Breast epithelium (tissue), 4 donors: ENCODE results near the gene CHMP4A. TPM values are rescaled to one million over a fixed set of nuclear protein-coding genes. Genes with fewer than 3 reads are reported as not detected.
A peak's percentile ranks its signal among the peaks of the same experiment; 100 is the strongest.

ENCODE experiments used
- DNase-seq, 2 donors: peaks; one replicate each; pipeline ENCODE4 v3.0.0-alpha.2; 2019; ENCODE audit warnings: low spot score in 2 of 2
- H3K27ac ChIP-seq, 2 donors: fragments of 200-600 bp; sonication (generic) in 1 of 2; one replicate each; pipeline ENCODE4 v1.5.1; 2016 to 2019; ENCODE audit warnings: mild to moderate bottlenecking in 1 of 2
- H3K27me3 ChIP-seq, 2 donors: fragments of 200-600 bp; sonication (generic) in 1 of 2; one replicate each; pipeline versions ENCODE4 v1.5.1 to v1.6.0; 2017 to 2019; ENCODE audit warnings: control low read depth in 1 of 2, mild to moderate bottlenecking in 1 of 2
- H3K36me3 ChIP-seq: fragments of 200-600 bp; one replicate; pipeline ENCODE4 v1.5.1; 2019
- H3K4me1 ChIP-seq, 2 donors: fragments of 200-600 bp; sonication (generic); one replicate each; pipeline ENCODE4 v1.5.1; 2016 to 2019; ENCODE audit warnings: control low read depth in 1 of 2
- H3K4me3 ChIP-seq, 3 donors: fragments of 200-600 bp; sonication (generic); 1 replicate in 2 of 3; 2 replicates in 1 of 3; pipeline ENCODE4 v1.5.1; 2016 to 2019; ENCODE audit warnings: mild to moderate bottlenecking in 3 of 3, moderate library complexity in 2 of 3
- H3K9me3 ChIP-seq, 2 donors: fragments of 200-600 bp; sonication (generic) in 1 of 2; one replicate each; pipeline ENCODE4 v1.5.1; 2016 to 2019; ENCODE audit warnings: control low read depth in 1 of 2
- POLR2A ChIP-seq: fragments of 450-650 bp; IDR thresholded peaks from one replicate; pipeline ENCODE4 v1.6.1; 2016; ENCODE audit warnings: antibody characterized with exemption, mild to moderate bottlenecking, moderate library complexity
- POLR2AphosphoS5 ChIP-seq, 3 donors: sonication (generic); formaldehyde crosslinking; IDR thresholded peaks; one replicate each; pipeline ENCODE4 v1.6.1; 2017; ENCODE audit warnings: antibody characterized with exemption in 3 of 3
- intact Hi-C: fragments of 100-400 bp; cut with DNase I; formaldehyde crosslinking; loops from one replicate; pipeline ENCODE4 v1.15.1; 2023; ENCODE audit warnings: low total_unique reads
- total RNA-seq, 3 donors: library from RNA; depleted of rRNA; stranded (reverse); fragments of >200 nt; gene quantifications; one replicate each; pipeline ENCODE4 v1.1.0, GENCODE V29; 2016
- TF ChIP-seq, protein P1 (sequence below), 3 donors: fragments of 450-650 bp; IDR thresholded peaks; one replicate each; pipeline ENCODE4 v1.5.1; 2016 to 2017; ENCODE audit warnings: antibody characterized with exemption in 3 of 3, mild to moderate bottlenecking in 3 of 3, moderate library complexity in 3 of 3

The CHMP4A gene
- total RNA-seq, 3 donors from 2014 or later, result 66.5 to 88.8 (median 85.0) TPM

DNA sequence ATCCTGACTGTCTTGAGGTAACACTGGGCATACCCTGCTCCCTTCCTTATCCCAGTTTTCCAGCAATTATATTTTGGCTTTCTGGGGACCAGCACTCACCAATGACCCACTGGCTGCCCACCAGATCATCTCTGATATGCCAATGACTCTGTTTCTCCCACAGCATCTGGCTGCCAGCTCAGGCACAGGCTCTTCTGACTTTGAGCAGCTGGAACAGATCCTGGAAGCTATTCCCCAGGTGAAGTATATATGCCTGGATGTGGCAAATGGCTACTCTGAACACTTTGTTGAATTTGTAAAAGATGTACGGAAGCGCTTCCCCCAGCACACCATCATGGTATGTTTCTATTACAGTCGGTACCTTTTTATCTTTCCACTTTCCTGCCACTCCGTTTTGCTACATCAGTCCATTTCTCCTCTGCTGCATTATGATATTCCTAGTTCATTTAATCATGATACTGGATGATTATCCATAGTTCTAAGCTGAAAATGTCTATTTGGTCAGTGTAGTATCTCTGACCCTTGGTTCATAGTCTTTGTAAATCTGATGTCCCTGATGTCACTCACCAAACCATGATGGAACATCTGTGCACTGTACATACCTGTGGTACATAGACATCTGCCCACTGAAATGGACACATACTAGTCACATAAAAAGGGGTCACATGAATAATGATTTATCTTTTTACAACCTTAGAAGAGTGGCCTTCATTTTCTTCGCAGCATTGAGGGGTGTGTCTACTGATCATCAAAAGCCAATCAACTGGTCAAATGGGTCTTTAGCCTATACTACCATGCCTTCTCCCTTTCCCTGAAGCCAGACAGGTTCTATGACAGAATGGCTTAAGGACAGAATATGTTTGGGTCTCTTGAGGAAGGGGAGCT is 22.8 kb upstream of the CHMP4A start:
- H3K36me3 ChIP-seq, result no peaks in the 10 kb centered on the region
- no peaks in the 10 kb centered on the region for H3K9me3 ChIP-seq
- peaks cover 4 to 34% of the 10 kb centered on the region in 2 donors for H3K4me1 ChIP-seq
- no peak overlapping the region for H3K27ac ChIP-seq
- intact Hi-C loops, result no loop called here
- TF ChIP-seq, protein P1, sequence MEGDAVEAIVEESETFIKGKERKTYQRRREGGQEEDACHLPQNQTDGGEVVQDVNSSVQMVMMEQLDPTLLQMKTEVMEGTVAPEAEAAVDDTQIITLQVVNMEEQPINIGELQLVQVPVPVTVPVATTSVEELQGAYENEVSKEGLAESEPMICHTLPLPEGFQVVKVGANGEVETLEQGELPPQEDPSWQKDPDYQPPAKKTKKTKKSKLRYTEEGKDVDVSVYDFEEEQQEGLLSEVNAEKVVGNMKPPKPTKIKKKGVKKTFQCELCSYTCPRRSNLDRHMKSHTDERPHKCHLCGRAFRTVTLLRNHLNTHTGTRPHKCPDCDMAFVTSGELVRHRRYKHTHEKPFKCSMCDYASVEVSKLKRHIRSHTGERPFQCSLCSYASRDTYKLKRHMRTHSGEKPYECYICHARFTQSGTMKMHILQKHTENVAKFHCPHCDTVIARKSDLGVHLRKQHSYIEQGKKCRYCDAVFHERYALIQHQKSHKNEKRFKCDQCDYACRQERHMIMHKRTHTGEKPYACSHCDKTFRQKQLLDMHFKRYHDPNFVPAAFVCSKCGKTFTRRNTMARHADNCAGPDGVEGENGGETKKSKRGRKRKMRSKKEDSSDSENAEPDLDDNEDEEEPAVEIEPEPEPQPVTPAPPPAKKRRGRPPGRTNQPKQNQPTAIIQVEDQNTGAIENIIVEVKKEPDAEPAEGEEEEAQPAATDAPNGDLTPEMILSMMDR (IDR thresholded peaks at IDR 0.05), result no peak
- TF ChIP-seq POLR2A, result no peak
- no peak for TF ChIP-seq POLR2AphosphoS5 (IDR thresholded peaks at IDR 0.05)
- no peak overlapping the region for H3K4me3 ChIP-seq
- no peak for DNase-seq
- H3K27me3 ChIP-seq, result no peaks in the 10 kb centered on the region

DNA sequence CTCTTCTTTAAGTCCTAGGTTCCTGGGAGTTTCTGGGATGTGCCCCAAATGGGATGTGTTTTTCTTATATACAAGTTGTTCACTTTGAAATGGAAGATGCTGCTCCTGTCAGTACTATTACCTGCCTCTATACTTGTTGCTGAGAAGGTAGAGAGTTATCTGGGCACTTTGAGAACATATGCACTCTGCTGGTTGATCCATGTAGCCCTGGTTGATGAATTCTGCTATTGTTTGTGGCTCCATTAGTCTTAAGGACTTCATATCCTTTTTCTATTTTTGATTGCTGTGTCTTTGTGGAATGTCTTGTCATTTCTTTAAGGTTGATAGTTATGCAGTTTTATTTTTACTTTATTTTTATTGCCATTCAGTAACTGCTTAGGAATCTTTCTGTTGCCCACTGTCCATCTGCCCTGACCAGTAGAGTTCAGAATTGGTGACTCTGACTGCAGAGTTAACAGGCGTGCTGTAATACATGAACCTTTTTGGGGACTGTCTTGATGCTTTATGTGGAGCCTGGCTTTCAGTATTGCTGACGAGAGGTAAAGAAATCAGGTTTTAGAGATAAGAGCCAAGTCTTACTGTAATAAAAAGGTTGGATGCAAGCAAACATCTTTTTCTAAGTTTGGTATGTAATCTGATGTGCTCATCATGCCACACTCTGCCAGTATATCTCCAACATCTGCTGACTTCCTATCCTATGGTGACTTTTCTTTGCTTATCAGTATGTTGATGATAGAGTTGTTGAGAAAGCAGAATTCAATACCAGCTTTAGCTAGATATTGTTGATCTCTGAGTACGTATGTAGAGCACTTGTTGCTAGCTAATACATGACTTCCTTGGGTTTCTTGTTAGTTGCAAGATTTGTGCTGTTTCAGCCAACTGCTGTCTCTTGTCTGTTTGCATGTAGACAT is 21.1 kb upstream of the CHMP4A start:
- peaks cover 5 to 27% of the 10 kb centered on the region in 2 donors for H3K4me1 ChIP-seq
- H3K27me3 ChIP-seq, result no peaks in the 10 kb centered on the region
- H3K36me3 ChIP-seq, result no peaks in the 10 kb centered on the region
- TF ChIP-seq, protein P1 (IDR thresholded peaks at IDR 0.05), result no peak
- TF ChIP-seq POLR2A (no peak), POLR2AphosphoS5 (IDR thresholded peaks at IDR 0.05) (no peak)
- H3K4me3 ChIP-seq, result no peak overlapping the region
- no peak overlapping the region for H3K27ac ChIP-seq
- no peak for DNase-seq
- no peaks in the 10 kb centered on the region for H3K9me3 ChIP-seq
- intact Hi-C loops, result no loop called here

DNA sequence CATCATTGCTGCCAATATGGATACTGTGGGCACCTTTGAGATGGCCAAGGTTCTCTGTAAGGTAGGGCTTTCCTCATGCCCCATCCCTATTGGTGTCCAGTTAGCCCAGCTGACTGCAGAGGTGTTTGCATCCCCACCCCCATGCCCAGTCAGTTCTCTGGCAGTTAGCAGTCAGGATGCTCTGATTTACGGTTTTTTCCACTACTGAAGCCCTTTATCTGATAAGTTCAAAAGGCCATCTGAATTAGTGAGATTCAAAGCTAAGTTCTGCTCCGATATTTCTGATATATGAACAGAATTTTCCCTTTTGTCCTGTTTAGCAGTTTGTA is 20.2 kb upstream of the CHMP4A start:
- H3K27ac ChIP-seq, result peak overlapping the region; percentile 90 to 92
- no peak for TF ChIP-seq POLR2AphosphoS5 (IDR thresholded peaks at IDR 0.05)
- TF ChIP-seq, protein P1 (IDR thresholded peaks at IDR 0.05), result no peak
- no peak for TF ChIP-seq POLR2A
- DNase-seq, result no peak
- intact Hi-C loops, result no loop called here
- no peaks in the 10 kb centered on the region for H3K36me3 ChIP-seq
- H3K4me3 ChIP-seq, result peak overlapping the region; percentile 80 to 95 (median 90)
- H3K27me3 ChIP-seq, result no peaks in the 10 kb centered on the region
- H3K4me1 ChIP-seq, result peaks cover 5 to 27% of the 10 kb centered on the region in 2 donors
- no peaks in the 10 kb centered on the region for H3K9me3 ChIP-seq

DNA sequence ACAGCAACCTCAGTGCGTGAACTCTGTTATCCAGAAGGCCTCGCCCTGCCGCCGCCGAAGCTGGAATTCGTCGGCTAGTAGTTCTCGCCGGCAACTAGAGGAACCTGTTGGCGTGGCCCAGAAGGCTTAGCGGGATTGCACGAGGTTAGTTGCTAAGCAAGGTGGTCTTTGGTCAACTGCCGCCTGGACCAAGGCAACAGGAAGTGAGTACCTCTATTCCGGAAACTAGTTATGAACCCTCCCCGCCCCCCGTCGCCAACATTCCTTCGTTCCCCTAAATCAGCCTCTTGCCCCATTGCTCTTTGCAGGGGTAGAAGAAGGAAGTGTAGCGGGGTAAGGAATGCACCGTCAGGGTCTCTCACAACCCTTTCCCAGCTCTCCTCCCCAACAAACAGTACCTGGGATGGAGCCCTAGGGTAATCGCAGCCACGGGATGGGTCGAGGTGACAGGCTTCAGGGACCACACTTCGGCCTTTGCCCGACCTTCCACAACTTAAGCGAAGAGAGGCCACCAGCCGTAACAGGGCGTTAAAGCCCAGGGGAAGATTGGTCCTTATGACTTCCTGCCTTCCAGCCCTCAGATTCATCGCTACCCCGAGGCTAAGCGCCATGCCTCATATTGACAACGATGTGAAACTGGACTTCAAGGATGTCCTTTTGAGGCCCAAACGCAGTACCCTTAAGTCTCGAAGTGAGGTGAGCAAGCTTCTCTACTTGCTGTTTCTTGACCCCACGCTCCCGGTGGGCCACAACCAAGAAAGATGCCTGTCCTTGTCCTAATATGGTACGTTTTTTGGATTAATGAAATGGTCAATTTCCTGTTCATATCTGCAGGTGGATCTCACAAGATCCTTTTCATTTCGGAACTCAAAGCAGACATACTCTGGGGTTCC is 19.6 kb upstream of the CHMP4A start, which contains the start of gene GMPR2:
GMPR2 (plus strand) TSS at position 285 of the 893 bp plus-strand sequence; CDS start at position 610, 325 bp downstream.
- H3K36me3 ChIP-seq, result no peaks in the 10 kb centered on the region
- no peaks in the 10 kb centered on the region for H3K27me3 ChIP-seq
- H3K4me1 ChIP-seq, result peaks cover 5 to 27% of the 10 kb centered on the region in 2 donors
- intact Hi-C loops, result no loop called here
- TF ChIP-seq, protein P1 (IDR thresholded peaks at IDR 0.05), result no peak
- TF ChIP-seq POLR2A (no peak), POLR2AphosphoS5 (IDR thresholded peaks at IDR 0.05) (peak in 2 of 3 donors; percentile 73 to 76)
- no peak for DNase-seq
- peak within 1 kb of the TSS; percentile 80 to 95 (median 90) for H3K4me3 ChIP-seq
- peak within 1 kb of the TSS; percentile 90 to 92 for H3K27ac ChIP-seq
- H3K9me3 ChIP-seq, result no peaks in the 10 kb centered on the region
